ENCODE results near the gene PLEKHO1. TPM values are rescaled to one million over a fixed set of nuclear protein-coding genes. Genes with fewer than 3 reads are reported as not detected.

PLEKHO1 gene
- total and polyA plus RNA-seq, 12 donors = 36.2 to 298 (median 79.9) TPM

DNA sequence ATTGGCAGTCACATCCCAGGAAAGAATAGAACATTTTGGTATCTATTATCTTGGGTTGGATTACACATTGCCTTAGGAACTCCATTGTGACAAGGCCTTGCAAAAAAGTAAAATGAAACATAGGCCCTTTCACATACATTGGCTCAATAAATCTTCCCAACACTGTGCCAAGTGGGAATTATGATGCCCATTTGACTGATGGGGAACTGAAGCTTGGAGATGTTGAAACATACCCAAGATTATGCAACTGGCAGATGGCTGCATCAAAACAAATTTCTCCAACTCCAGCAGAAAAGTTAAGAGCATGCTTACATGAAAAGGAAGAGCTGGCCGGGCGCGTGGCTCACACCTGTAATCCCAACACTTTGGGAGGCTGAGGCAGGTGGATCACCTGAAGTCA, 26.9 kb downstream of the PLEKHO1 start:
- Histone ChIP-seq H3K36me3 (replicated peaks in 1 of 2) (no peaks in the 10 kb centered on the region), H3K27me3 (no peaks in the 10 kb centered on the region), H3K27ac (no peak overlapping the region), H3K4me3 (no peak overlapping the region), H3K9me3 (replicated peaks in 1 of 3) (no peaks in the 10 kb centered on the region), H3K4me1 (replicated peaks in 1 of 2) (no peaks in the 10 kb centered on the region)
- no peak for TF ChIP-seq POLR2A (IDR thresholded peaks at IDR 0.05)
- TF ChIP-seq, protein P1, sequence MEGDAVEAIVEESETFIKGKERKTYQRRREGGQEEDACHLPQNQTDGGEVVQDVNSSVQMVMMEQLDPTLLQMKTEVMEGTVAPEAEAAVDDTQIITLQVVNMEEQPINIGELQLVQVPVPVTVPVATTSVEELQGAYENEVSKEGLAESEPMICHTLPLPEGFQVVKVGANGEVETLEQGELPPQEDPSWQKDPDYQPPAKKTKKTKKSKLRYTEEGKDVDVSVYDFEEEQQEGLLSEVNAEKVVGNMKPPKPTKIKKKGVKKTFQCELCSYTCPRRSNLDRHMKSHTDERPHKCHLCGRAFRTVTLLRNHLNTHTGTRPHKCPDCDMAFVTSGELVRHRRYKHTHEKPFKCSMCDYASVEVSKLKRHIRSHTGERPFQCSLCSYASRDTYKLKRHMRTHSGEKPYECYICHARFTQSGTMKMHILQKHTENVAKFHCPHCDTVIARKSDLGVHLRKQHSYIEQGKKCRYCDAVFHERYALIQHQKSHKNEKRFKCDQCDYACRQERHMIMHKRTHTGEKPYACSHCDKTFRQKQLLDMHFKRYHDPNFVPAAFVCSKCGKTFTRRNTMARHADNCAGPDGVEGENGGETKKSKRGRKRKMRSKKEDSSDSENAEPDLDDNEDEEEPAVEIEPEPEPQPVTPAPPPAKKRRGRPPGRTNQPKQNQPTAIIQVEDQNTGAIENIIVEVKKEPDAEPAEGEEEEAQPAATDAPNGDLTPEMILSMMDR (IDR thresholded peaks at IDR 0.05) = no peak
- intact Hi-C loops (cut with DNase I) = no loop called here
- WGBS, 4 donors = 84 to 90% (median 88%) methylated on average over 3 of the region's 3 CpGs
- no peak for DNase-seq

DNA sequence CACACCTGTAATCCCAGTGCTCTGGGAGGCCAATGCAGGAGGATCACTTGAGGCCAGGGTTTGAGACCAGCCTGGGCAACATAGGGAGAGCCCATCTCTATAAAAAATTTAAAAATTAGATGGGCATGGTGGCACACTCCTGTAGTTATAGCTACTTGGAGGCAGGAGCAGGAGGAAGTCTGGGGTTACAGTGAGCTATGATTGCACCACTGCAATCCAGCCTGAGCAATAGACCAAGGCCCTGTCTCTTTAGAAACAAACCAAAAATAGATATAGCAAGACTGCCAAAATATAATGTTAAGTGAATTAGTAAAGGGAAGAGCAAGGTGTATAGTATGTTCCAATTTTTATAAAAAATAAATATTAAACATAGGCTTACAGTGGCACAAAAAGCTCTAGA, 28.8 kb downstream of the PLEKHO1 start:
- DNase-seq = no peak
- Histone ChIP-seq H3K4me3 (no peak overlapping the region), H3K9me3 (replicated peaks in 1 of 3) (no peaks in the 10 kb centered on the region), H3K27me3 (no peaks in the 10 kb centered on the region), H3K4me1 (replicated peaks in 1 of 2) (no peaks in the 10 kb centered on the region), H3K36me3 (replicated peaks in 1 of 2) (no peaks in the 10 kb centered on the region), H3K27ac (no peak overlapping the region)
- intact Hi-C loops (cut with DNase I) = no loop called here
- TF ChIP-seq POLR2A (IDR thresholded peaks at IDR 0.05) = no peak

DNA sequence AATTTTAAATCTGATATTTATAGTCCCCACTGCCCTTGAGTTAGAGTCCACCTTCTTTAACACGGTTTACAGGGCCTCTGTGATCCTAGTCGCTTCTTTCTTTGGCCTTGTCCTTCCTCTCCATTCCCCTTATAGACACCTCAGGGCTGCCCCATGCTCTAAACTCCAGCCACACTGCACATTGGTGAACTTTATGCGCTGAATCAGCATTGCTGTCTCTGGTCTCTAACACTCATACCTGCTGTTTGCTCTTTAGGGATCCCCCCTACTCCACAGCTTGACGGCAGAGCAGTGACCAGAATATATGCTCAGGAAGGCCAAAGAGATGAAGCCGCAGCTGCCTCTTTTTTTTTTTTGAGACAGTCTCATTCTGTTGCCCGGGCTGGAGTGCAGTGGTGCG, 30.2 kb downstream of the PLEKHO1 start:
- no peak for DNase-seq
- H3K4me1 ChIP-seq (replicated peaks in 1 of 2) = no peaks in the 10 kb centered on the region
- no peak overlapping the region for H3K4me3 ChIP-seq
- no peak for TF ChIP-seq POLR2A (IDR thresholded peaks at IDR 0.05)
- TF ChIP-seq, protein P1 (IDR thresholded peaks at IDR 0.05) = no peak
- no peak overlapping the region for H3K27ac ChIP-seq
- H3K36me3 ChIP-seq (replicated peaks in 1 of 2) = no peaks in the 10 kb centered on the region
- intact Hi-C loops (cut with DNase I) = loop anchor here in 1 of 2 donors (10.0 kb wide), 1 partner anchor 215 kb away; no protein-coding TSS in a partner anchor
- no peaks in the 10 kb centered on the region for H3K27me3 ChIP-seq
- 84 to 88% (median 86%) methylated on average over 7 of the region's 7 CpGs for WGBS, 4 donors
- H3K9me3 ChIP-seq (replicated peaks in 1 of 3) = no peaks in the 10 kb centered on the region

DNA sequence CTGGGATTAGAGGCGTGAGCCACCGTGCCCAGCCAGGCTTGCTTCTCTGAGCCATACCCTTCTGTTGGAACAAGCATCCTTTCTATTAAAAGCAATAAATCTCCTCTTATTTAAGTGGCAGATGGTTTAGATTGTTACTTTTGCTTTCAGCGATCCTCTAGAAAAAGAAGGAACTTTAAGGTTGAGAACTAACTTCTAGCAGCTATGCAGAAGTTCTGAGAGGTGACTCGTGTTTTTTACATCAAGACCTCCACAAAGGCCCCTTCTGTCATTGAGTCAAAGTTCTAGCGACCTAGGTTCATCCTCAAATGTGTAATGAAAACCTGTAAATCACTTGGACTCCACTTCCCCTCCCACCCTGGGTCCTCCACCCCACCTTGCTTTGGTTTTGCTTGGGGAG, 30.8 kb downstream of the PLEKHO1 start:
- DNase-seq = no peak
- 51 to 76% (median 62%) methylated on average over 5 of the region's 5 CpGs for WGBS, 4 donors
- Histone ChIP-seq H3K27ac (no peak overlapping the region), H3K4me1 (replicated peaks in 1 of 2) (no peaks in the 10 kb centered on the region), H3K36me3 (replicated peaks in 1 of 2) (no peaks in the 10 kb centered on the region), H3K9me3 (replicated peaks in 1 of 3) (no peaks in the 10 kb centered on the region), H3K4me3 (no peak overlapping the region), H3K27me3 (no peaks in the 10 kb centered on the region)
- no peak for TF ChIP-seq POLR2A (IDR thresholded peaks at IDR 0.05)
- TF ChIP-seq, protein P1 (IDR thresholded peaks at IDR 0.05) = no peak
- intact Hi-C loops (cut with DNase I) = loop anchor here in 1 of 2 donors (10.0 kb wide), 1 partner anchor 216 kb away; no protein-coding TSS in a partner anchor

DNA sequence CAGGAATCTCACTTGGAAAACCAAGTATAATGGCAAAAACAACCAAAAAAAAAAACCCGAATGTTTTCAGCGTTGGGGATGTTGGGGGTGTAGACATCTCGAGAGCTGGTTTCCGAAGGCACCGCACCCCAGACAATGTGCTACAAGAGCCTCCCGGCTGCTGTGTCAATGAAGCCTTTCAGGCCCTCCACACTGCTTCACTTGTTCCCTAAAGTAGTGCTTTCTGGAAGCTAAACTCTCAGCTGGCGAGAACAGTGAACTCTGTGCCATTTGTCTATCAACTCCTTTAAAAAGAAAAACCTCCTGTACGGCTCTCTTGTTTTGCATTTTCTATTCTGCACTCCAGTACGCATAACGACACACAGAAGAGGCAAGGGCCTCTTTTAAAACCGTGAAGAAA, 32.5 kb downstream of the PLEKHO1 start:
- no peak overlapping the region for H3K27ac ChIP-seq
- WGBS, 4 donors = 80 to 85% (median 84%) methylated on average over 11 of the region's 11 CpGs
- TF ChIP-seq POLR2A (IDR thresholded peaks at IDR 0.05) = no peak
- TF ChIP-seq, protein P1 (IDR thresholded peaks at IDR 0.05) = no peak
- H3K36me3 ChIP-seq (replicated peaks in 1 of 2) = no peaks in the 10 kb centered on the region
- no peak for DNase-seq
- peaks cover 0 to 9% of the 10 kb centered on the region in 2 donors for H3K4me1 ChIP-seq (replicated peaks in 1 of 2)
- H3K4me3 ChIP-seq = no peak overlapping the region
- no peaks in the 10 kb centered on the region for H3K27me3 ChIP-seq
- intact Hi-C loops (cut with DNase I) = loop anchor here in 1 of 2 donors (10.0 kb wide), 1 partner anchor 217 kb away; no protein-coding TSS in a partner anchor
- no peaks in the 10 kb centered on the region for H3K9me3 ChIP-seq (replicated peaks in 1 of 3)

All from adrenal gland (tissue), 12 donors.